Duodenal mucosa (tissue), 2 donors: ENCODE results near the gene PNMA8C.

Experiments used
- H3K27ac ChIP-seq: one replicate; pipeline ENCODE4 v1.7.0; 2013; ENCODE audit warnings: low read depth, low read length
- H3K27me3 ChIP-seq, 2 donors: one replicate each; pipeline ENCODE4 v1.7.0; 2013; ENCODE audit warnings: low read length in 2 of 2, control low read depth in 1 of 2; ENCODE audit not compliant: insufficient read depth in 2 of 2, control insufficient read depth in 1 of 2
- H3K36me3 ChIP-seq, 2 donors: one replicate each; pipeline ENCODE4 v1.7.0; 2013; ENCODE audit warnings: low read length in 2 of 2, control low read depth in 1 of 2; ENCODE audit not compliant: insufficient read depth in 2 of 2, control insufficient read depth in 1 of 2
- H3K4me1 ChIP-seq, 2 donors: one replicate each; pipeline ENCODE4 v1.7.0; 2013; ENCODE audit warnings: low read length in 2 of 2, control low read depth in 1 of 2; ENCODE audit not compliant: insufficient read depth in 2 of 2, control insufficient read depth in 1 of 2
- H3K4me3 ChIP-seq, 2 donors: one replicate each; pipeline ENCODE4 v1.7.0; 2013; ENCODE audit warnings: low read length in 2 of 2, low read depth in 1 of 2
- H3K9ac ChIP-seq, 2 donors: one replicate each; pipeline ENCODE4 v1.7.0; 2013; ENCODE audit warnings: low read length in 2 of 2, low read depth in 1 of 2
- H3K9me3 ChIP-seq, 2 donors: one replicate each; pipeline ENCODE4 v1.7.0; 2013; ENCODE audit warnings: low read length in 2 of 2, control low read depth in 1 of 2; ENCODE audit not compliant: control insufficient read depth in 1 of 2

Gene PNMA8C

DNA sequence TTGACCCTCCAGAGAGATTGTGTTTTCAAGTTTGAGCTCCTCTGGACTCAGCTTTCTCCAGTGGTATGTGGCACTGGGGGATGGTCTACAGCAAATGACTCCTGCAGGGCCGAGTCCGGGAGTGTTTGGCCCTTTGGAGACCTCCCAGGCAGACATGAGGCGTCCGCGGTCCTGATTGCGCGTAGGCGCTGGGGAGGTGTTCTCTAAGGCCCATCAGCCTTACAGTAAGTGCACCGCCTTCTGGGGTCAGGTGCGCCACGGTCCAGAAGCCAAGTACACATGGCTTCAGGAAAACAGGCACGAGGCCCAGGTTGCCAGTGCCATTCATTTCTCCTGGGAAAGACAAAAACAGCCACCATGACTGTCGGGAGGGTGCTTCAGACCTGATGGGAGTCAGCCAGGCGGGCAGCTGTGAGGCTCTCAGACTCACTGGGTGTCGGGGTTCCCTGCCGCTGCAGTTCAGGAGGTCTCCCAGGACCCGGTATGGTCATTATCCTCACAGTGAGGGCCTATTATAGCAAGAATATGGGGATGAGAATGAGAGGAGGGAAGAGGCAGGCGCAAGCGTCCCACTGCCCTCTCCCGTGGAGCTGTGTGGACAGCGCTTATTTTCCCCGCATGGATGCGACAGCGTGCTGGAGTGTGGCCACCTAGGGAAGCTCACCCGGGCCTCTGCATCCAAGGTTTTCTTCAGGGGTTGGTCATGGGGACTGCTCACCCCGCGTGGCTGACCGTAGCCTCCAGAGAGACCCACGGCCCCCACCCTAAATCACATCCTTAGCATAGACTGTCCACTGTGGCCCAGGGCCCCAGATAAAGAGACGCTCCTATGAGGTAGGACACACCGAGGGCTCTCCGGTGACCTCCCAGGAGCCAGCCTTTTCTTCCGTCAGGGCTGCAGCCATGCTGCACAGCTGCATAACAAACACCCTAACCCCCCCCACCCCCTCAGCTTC is 37.2 kb downstream of the PNMA8C start:
- Histone ChIP-seq H3K9ac (no peak overlapping the region), H3K4me1 (peaks cover 0 to 3% of the 10 kb centered on the region in 2 donors), H3K9me3 (no peaks in the 10 kb centered on the region), H3K27ac (no peak overlapping the region), H3K27me3 (no peaks in the 10 kb centered on the region), H3K36me3 (peaks cover 23 to 50% of the 10 kb centered on the region in 2 donors), H3K4me3 (no peak overlapping the region)

DNA sequence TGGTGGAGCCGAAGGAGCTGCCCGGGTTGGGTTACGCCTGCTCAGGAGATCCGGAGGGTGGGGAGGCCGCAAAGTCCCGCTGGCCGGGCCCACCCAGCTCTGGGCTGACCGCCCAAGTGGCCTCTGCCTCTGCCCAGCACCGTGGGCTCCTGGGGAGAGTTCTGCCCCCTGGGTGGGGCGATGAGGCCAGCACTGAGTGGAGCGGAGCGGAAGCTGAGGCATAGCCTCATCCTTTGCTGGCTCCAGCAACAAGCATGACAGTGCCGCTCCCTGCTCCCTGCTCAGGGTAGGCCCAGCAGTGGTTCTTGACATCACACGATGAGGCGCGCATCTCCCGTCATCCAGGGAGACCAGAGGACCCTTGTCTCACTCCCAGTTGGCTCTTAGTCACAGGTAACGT is 37.9 kb downstream of the PNMA8C start:
- H3K27me3 ChIP-seq: no peaks in the 10 kb centered on the region
- peaks cover 0 to 3% of the 10 kb centered on the region in 2 donors for H3K4me1 ChIP-seq
- H3K27ac ChIP-seq: no peak overlapping the region
- no peaks in the 10 kb centered on the region for H3K9me3 ChIP-seq
- H3K36me3 ChIP-seq: peaks cover 23 to 55% of the 10 kb centered on the region in 2 donors
- H3K4me3 ChIP-seq: no peak overlapping the region
- no peak overlapping the region for H3K9ac ChIP-seq

DNA sequence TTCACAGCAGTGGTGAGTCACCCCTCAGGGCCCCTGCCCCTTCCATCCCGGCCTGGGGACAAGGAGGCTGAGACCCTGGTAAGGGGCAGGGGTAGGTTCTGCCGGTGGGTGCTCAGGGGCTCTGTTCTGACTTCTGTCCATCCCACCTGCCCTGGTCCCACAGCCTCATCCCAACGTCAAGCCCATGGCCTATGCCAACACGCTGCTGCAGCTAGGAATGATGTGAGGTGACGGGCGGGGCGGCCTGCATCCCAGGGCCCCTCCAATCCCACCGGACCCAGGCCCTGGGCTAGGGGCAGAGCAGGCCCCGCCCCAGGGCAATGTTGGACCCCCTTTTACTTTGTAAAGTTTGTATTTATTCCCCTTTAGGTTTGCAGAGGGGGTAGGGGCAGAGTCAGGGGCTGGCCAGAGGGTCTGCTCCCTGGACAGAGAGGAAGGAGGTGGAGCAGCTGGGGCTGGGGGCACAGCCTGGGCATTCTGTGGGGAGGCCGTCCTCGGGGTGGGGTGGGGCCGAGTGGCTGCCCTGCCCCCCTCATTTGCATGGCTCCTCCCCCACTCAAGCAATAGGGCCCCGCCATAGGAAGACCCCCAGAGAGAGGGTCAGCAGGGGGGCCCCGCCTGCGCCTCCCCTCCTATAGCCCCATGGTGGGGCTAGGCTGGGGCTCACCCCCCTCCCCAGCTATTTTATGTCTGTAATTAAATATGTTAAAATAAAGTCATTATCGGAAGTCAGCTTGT is 38.4 kb downstream of the PNMA8C start:
- no peak overlapping the region for H3K9ac ChIP-seq
- H3K27ac ChIP-seq: no peak overlapping the region
- H3K27me3 ChIP-seq: no peaks in the 10 kb centered on the region
- H3K4me3 ChIP-seq: no peak overlapping the region
- peaks cover 23 to 56% of the 10 kb centered on the region in 2 donors for H3K36me3 ChIP-seq
- no peaks in the 10 kb centered on the region for H3K9me3 ChIP-seq
- peaks cover 0 to 3% of the 10 kb centered on the region in 2 donors for H3K4me1 ChIP-seq

DNA sequence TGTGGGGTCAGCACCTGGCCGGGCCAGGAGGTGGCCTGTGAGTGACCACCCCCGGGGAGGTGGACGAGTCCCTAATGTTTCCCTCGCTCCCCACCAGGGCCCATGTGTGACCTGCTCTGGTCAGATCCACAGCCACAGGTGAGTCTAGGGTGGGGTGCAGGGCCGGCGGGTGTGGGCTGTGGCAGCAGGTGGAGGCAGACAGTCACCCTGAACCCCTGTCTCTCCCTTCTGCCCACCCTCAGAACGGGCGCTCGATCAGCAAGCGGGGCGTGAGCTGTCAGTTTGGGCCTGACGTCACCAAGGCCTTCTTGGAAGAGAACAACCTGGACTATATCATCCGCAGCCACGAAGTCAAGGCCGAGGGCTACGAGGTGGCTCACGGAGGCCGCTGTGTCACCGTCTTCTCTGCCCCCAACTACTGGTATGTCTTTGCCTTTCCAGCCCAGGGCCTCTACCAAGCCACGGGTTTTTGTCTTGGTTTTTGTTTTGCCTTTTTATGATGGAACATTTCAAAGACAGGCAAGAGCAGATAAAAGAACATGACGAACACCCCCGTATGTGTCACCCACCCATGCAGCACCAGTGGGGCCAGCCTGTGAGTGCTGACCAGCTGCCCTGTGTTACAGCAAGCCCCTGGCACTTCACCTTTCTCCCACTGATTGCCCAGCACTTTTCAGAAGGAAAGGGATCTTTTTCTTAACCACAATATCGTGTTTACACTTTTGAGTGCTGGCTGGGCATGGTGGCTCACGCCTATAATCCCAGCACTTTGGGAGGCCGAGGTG is 40.2 kb downstream of the PNMA8C start:
- H3K9me3 ChIP-seq: no peaks in the 10 kb centered on the region
- H3K4me3 ChIP-seq: no peak overlapping the region
- peaks cover 0 to 3% of the 10 kb centered on the region in 2 donors for H3K4me1 ChIP-seq
- H3K9ac ChIP-seq: no peak overlapping the region
- H3K36me3 ChIP-seq: peaks cover 36 to 70% of the 10 kb centered on the region in 2 donors
- H3K27me3 ChIP-seq: no peaks in the 10 kb centered on the region
- no peak overlapping the region for H3K27ac ChIP-seq

DNA sequence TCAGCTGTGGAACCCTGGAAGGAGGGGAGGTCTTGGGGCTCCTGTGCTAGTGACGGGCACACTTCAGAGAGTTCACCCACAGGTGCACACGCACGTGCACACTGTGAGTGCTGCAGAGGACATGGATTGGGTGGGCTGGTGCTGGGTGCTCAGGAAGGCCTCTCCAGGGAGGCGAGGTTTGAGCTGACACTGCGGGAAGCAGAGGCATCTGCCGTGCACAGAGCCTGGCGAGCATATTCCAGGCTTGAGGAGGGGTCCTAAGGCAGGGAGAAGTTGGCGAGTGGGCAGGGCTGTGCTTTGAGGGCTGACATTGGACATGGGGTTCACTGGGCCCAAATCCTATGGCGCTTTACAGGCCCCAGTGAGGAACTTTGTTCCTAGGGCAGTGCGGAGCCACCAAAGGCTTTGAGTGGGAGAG is 41.0 kb downstream of the PNMA8C start:
- peaks cover 0 to 3% of the 10 kb centered on the region in 2 donors for H3K4me1 ChIP-seq
- no peak overlapping the region for H3K4me3 ChIP-seq
- H3K27ac ChIP-seq: no peak overlapping the region
- H3K36me3 ChIP-seq: peaks cover 39 to 76% of the 10 kb centered on the region in 2 donors
- no peak overlapping the region for H3K9ac ChIP-seq
- no peaks in the 10 kb centered on the region for H3K27me3 ChIP-seq
- H3K9me3 ChIP-seq: no peaks in the 10 kb centered on the region

DNA sequence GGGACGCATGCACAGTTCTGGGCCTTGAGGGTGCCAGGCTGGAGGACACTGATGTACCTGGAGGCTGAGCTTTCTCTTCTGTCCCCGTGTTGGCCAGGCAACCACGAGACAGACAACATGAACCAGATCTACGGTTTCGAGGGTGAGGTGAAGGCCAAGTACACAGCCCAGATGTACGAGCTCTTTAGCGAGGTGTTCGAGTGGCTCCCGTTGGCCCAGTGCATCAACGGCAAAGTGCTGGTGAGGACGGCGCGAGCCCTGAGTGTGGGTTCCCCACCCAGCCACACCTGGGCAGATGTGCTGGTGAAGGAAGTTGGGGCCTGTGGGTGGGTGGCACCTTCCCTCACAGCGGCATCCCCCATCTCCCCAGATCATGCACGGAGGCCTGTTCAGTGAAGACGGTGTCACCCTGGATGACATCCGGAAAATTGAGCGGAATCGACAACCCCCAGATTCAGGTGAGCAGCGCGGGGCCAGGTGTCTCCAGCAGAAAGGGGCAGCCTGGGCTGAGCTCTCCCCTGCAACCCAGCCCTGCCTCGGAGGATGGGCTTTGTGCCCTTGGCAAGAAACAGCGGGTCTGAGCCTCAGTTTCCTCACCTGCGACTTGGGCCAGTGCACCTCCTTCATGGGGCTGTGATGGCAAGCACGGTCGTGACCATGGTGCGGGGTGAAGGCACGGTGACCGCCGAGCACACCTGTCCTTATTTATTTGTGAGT is 41.6 kb downstream of the PNMA8C start:
- Histone ChIP-seq H3K27ac (no peak overlapping the region), H3K36me3 (peaks cover 42 to 81% of the 10 kb centered on the region in 2 donors)

DNA sequence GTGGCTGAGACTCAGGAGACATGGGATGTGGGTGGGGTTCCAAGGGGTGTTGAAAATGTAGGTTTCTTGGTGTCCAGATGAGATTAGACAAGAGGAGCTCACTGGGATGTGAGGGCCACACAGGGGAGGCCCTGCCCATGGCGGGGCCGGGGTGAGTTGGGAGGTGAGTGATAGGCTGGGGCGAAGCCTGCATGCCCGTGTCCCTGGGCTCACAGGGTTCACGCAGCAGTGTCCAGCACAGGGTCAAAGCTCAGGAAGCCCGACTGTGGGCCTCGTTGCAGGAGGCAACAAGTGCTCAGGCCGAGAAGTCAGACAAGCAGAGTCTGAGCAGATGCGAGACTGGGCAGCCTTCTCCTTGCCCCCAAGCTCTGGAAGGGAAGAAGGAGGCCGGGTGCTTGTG is 42.6 kb downstream of the PNMA8C start:
- Histone ChIP-seq H3K4me1 (no peaks in the 10 kb centered on the region), H3K27ac (no peak overlapping the region), H3K36me3 (peaks cover 42 to 81% of the 10 kb centered on the region in 2 donors), H3K9me3 (no peaks in the 10 kb centered on the region), H3K27me3 (no peaks in the 10 kb centered on the region), H3K4me3 (no peak overlapping the region), H3K9ac (no peak overlapping the region)

More for the DNA sequence above, 41.6 kb downstream of the PNMA8C start:
- H3K9ac ChIP-seq: no peak overlapping the region
- no peak overlapping the region for H3K4me3 ChIP-seq
- no peaks in the 10 kb centered on the region for H3K27me3 ChIP-seq
- no peaks in the 10 kb centered on the region for H3K9me3 ChIP-seq
- peaks cover 0 to under 1% of the 10 kb centered on the region in 2 donors for H3K4me1 ChIP-seq

DNA sequence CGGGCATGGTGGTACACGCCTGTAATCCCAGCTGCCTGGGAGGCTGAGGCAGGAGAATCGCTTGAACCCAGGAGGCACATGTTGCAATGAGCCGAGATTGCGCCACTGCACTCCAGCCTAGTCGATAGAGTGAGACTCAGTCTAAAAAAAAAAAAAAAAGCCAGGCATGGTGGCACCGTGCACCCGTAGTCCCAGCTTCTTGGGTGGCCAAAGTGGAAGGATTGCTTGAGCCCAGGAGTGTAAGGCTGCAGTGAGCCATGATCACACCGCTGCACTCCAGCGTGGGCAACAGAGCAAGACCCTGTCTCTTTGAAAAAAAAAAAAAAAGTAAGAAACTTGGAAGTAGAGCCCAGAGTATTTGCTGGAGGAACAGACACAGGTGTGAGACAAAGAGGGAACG is 43.1 kb downstream of the PNMA8C start:
- Histone ChIP-seq H3K36me3 (peaks cover 43 to 79% of the 10 kb centered on the region in 2 donors), H3K27me3 (no peaks in the 10 kb centered on the region), H3K9ac (no peak overlapping the region), H3K4me3 (no peak overlapping the region), H3K4me1 (no peaks in the 10 kb centered on the region), H3K27ac (no peak overlapping the region), H3K9me3 (no peaks in the 10 kb centered on the region)

DNA sequence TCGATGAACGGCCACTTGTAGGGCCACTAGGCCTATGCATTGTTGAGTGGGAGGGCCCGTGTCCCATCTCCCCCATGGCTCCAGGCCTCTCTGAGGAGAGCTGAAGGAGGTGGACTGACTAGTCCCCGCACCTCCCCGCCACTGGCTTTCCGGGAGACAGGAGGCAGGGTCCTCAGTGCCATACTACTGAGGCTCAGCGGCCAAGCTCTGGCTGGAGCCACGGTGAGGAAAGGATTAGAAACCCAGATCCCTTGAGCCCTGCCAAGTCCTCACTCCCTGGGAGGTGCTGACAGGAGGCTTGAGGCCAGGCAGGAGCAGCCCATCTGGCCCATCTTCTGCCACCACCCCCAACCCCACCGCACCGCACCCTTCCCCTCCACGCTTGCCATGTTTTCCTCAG is 44.3 kb downstream of the PNMA8C start:
- Histone ChIP-seq H3K36me3 (peaks cover 47 to 79% of the 10 kb centered on the region in 2 donors), H3K27me3 (no peaks in the 10 kb centered on the region), H3K4me3 (no peak overlapping the region), H3K9ac (no peak overlapping the region), H3K9me3 (no peaks in the 10 kb centered on the region), H3K4me1 (no peaks in the 10 kb centered on the region), H3K27ac (no peak overlapping the region)
